ENCODE measurements around the gene MAP6.
"Not testable (repeated sequence)": the region's sequence is repeated elsewhere in the genome, so short reads cannot be mapped to it uniquely, and the experiment has no call there.

Gene MAP6

GRCh38 chr11:75591371-75591770 is 77.5 kb downstream of the MAP6 start:
- no peak for DNase-seq (ENCODE audit: low read depth)

DNA sequence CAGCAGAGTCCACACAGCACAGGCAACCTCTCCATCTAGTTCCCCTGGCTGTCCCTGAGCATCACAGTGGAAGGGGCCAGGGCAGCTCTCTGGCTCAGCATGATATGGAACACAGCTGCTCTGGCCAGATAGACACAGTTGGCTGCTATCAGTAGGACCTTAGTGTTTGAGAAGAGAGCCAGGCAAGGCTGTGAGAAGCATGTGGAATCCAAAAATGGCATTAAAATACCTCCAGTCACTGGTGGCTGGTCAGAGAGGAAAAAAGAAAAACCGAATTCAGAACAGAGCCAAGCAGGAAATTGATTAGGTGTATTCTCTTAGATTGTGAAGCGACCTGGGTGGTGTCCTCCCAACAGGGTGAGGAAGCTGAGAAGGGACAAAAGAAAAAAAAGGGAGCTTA is 78.9 kb downstream of the MAP6 start:
- no peak for DNase-seq (ENCODE audit: low read depth)

DNA sequence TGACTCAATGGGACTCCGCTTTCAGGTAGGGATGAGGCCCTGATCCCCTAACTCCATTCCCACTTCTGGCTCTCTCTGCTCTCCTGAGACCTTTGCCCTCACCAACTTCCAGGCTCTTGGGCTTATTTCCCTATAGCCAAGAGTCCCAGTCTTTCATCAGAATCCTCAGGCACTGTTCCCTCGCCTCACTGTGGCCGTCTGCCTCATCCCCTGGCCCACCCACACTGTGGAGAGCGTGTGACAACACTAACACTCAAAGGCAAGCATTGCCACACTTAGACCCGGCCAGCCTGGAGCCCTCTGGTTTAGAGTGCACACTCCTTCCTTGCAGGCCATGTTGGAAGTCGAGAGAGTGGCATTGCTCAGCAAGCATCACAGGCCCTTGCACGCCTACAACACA is 79.8 kb downstream of the MAP6 start:
- DNase-seq (ENCODE audit: low read depth): no peak

- DNase-seq (ENCODE audit: low read depth): no peak
These were observed 80.8 kb downstream of the MAP6 start for GRCh38 chr11:75588051-75588481.

DNA sequence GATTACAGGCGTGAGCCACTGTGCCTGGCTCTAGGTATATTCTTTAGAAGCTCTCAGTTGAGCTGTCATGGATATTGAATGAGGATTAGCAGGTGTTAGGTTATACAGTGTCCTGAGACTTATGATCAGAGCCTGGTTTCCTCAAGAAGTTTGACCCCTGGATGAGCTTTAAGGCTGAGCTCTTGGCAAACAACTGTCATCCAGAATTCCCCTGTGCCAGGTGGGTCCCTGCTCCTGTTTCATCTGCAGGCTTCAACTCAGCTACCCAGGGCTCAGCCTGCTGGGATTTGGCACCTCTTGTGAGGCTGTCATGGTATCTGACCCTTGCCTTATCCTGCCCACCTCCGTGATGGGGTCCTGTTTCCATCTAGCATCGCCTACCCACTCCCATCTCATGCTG is 82.4 kb downstream of the MAP6 start:
- DNase-seq (ENCODE audit: low read depth): no peak

GRCh38 chr11:75585293-75585670 is 83.6 kb downstream of the MAP6 start:
- no peak for DNase-seq (ENCODE audit: low read depth)

- DNase-seq (ENCODE audit: low read depth): not testable (repeated sequence)
These were observed 84.1 kb downstream of the MAP6 start for GRCh38 chr11:75584659-75585292.

DNA sequence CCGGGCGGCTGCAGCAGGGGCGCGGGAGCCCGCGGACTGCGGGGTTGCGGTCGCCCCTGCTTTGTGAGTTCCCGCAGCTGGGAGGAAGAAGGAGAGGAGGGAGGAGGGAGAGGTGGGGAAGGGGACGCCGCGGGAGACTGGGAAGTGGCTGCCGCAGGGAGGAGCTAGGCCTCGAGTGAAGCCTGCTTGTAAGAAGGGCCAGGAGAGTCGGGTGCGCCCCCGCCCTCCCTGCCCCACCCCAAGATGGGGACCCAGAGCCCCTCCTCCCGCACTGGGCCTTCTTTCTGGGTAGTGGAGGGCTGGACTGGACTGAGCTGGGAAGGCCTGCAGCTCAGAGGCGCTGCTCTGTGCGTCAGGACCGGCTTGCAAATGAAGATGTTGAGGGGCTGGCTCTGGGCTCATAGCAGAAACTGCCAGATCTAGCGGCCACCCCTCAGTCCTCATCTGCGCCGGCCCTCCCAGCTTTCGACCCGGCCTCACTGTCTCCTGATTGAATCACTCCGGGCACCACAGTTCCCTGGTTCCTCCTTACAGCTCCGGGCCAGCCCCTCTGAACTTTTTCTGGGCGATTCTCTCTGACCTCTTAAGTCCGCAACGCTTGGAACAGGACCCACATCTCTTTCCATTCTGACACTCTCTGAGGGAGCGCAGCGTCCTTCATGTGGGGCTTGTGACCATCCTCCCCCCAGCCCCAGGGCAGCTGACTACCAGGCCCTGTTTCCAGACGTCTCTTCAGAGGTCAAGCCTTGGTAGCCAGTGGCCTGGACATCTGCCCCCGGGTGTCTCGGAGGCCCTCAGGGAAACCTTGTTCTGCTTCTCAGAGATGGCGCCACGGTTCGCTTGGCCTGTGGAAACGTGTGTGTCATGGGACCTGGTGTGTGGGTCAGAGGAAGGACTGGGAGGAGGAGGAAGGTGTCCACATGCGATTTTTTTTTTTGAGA is 84.8 kb downstream of the MAP6 start:
- DNase-seq (ENCODE audit: low read depth): no peak

GRCh38 chr11:75582895-75583717 is 85.7 kb downstream of the MAP6 start:
- peak; percentile 34 for DNase-seq (ENCODE audit: low read depth)

DNA sequence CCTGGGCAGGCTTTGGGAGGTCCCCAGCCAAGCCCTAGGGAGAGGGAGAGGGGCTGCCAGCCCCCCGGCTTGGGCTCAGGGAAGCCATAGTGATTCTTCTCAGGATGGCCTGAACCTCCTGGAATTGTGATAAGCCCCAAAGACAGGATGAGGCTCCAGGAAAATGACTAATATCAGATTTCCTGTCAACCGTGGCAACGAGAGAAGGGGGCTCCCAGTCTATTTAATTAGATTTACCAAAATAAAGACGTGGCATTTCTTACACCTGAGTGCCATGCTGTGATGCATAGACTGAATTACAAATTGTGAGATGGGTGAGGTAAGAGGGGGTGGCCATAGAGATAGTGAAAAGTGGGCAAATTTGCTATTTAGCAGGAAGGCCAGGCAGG is 86.3 kb downstream of the MAP6 start:
- no peak for DNase-seq (ENCODE audit: low read depth)

GRCh38 chr11:75579841-75580240 is 89.0 kb downstream of the MAP6 start:
- DNase-seq (ENCODE audit: low read depth): no peak

DNA sequence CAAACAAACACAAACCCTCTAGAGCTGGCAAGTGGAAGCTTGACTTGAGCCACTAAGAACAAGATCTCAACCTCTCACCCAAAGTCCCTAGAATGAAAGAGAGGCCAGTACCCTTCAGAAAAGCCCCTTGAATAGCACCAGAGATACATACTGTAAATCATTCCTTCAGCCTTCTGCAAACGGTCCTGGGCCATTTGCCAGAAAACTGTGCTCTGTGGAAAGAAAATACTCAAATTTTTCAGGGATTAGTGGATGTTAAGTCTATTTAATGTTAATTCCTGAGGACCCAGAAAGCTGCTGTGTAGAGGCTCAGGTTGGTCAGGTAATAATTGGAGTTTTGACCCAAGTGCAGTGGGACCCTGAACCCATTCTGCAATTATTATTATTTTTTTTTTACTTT is 89.9 kb downstream of the MAP6 start:
- DNase-seq (ENCODE audit: low read depth): no peak

GRCh38 chr11:75577207-75577606 is 91.6 kb downstream of the MAP6 start:
- peak; percentile 39 for DNase-seq (ENCODE audit: low read depth)

DNA sequence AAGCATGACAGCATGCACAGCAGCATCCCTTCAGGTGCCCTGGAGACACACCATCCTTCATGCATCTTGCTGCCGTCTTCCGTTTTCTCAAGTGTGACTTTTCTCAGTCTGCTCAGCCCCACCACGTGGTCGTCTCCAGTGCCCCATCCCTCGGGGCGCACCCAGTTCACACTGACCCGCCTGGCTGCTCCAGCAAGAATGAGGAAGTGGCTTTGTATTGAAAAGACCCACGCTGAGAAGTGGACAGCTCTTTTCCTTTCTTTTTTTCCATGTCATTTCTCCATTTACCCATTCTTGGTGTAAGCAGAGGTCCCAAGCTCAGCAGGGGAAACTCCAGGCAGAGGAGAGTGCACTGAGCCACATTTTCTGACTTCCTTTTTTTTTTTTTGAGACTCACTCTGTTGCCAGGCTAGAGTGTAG is 92.3 kb downstream of the MAP6 start:
- DNase-seq (ENCODE audit: low read depth): no peak

- no peak for DNase-seq (ENCODE audit: low read depth)
These were observed 92.8 kb downstream of the MAP6 start for GRCh38 chr11:75576017-75576416.

DNA sequence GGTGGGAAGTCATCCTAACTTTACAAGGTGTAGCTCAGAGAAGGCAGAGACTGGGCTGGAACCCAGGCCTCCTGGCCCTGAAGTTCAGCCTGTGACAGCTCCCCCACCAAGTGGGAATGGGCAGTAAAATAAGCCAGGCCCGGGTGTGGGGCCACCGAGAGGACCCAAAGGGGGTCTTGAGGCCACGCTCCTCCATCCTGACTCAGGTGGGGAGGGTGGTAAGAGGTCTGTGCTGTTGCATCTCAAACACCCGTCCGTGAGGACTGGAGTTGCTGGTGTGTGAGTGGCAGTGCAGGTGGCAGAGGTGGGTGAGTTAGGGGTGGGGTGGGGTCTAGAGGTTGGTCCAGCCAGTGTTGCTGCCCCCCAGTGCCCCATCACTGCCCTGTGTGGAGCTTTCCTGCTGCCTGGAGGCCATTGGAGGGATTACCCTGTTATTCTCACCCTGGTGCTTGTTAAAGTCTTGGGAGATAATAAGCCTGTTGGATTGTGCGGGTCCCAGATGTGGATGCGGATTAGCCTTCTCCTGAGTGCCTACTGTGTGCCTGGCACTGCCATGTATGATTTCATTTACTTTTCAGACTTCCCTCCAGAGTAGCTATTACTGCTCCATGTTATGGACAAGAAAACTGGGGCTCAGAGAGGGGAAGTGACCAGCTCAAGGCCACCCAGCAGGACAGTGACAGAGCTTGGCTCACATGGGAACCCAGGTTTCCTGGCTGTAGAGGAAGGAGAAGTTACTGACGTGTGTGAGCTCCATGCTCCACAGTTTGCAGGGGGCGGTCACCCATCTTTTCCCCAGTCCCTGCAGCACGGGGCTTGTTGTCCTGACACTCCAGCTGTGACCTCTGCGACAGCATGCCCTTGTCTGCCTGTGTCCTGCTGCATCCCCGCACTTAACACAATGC is 93.9 kb downstream of the MAP6 start:
- no peak for DNase-seq (ENCODE audit: low read depth)

DNA sequence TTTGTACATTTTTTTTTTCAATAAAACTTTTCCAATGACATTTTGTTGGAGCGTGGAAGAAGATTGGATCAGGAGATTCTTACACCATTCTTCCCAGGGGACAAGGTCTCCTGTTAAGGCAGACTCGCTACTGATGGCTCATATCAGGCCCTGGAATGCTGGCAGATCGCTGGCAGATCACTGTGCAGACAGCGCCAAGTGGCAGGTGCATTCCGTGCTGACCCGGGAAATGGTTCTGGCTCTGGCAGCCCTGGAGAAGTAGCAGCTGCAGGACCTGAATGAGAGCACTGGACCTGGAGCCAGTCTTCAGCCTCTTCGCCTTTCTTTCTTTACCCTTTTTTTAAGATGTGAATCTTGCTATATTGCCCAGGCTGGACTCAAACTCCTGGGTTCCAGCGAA is 96.1 kb downstream of the MAP6 start:
- DNase-seq (ENCODE audit: low read depth): no peak

DNA sequence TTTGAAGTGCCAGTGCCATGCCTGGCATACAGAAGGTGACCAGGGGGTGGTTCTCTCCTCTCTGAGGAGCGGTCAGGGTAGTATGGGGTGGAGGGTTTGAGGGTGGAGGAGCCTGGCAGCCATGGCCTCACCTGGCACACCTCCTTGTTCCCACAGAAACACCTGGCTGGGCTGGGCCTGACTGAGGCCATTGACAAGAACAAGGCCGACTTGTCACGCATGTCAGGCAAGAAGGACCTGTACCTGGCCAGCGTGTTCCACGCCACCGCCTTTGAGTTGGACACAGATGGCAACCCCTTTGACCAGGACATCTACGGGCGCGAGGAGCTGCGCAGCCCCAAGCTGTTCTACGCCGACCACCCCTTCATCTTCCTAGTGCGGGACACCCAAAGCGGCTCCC is 97.2 kb downstream of the MAP6 start:
- no peak for DNase-seq (ENCODE audit: low read depth)

GRCh38 chr11:75570559-75571139 is 98.2 kb downstream of the MAP6 start:
- no peak for DNase-seq (ENCODE audit: low read depth)

- DNase-seq (ENCODE audit: low read depth): no peak
These were observed 100.1 kb downstream of the MAP6 start for GRCh38 chr11:75568616-75569219.

- DNase-seq (ENCODE audit: low read depth): no peak
These were observed 100.9 kb downstream of the MAP6 start for GRCh38 chr11:75567971-75568370.
